Breast epithelium (tissue), 4 donors: Measurements from ENCODE around the gene PTPRG. TPM values are rescaled to one million over a fixed set of nuclear protein-coding genes. Genes with fewer than 3 reads are reported as not detected.

Experiments used
- DNase-seq, 2 donors: peaks; one replicate each; pipeline ENCODE4 v3.0.0-alpha.2; 2019; ENCODE audit warnings: low spot score in 2 of 2
- H3K27ac ChIP-seq, 2 donors: fragments of 200-600 bp; sonication (generic) in 1 of 2; one replicate each; pipeline ENCODE4 v1.5.1; 2016 to 2019; ENCODE audit warnings: mild to moderate bottlenecking in 1 of 2
- H3K27me3 ChIP-seq, 2 donors: fragments of 200-600 bp; sonication (generic) in 1 of 2; one replicate each; pipeline versions ENCODE4 v1.5.1 to v1.6.0; 2017 to 2019; ENCODE audit warnings: control low read depth in 1 of 2, mild to moderate bottlenecking in 1 of 2
- H3K36me3 ChIP-seq: fragments of 200-600 bp; one replicate; pipeline ENCODE4 v1.5.1; 2019
- H3K4me1 ChIP-seq, 2 donors: fragments of 200-600 bp; sonication (generic); one replicate each; pipeline ENCODE4 v1.5.1; 2016 to 2019; ENCODE audit warnings: control low read depth in 1 of 2
- H3K4me3 ChIP-seq, 3 donors: fragments of 200-600 bp; sonication (generic); 1 replicate in 2 of 3; 2 replicates in 1 of 3; pipeline ENCODE4 v1.5.1; 2016 to 2019; ENCODE audit warnings: mild to moderate bottlenecking in 3 of 3, moderate library complexity in 2 of 3
- H3K9me3 ChIP-seq, 2 donors: fragments of 200-600 bp; sonication (generic) in 1 of 2; one replicate each; pipeline ENCODE4 v1.5.1; 2016 to 2019; ENCODE audit warnings: control low read depth in 1 of 2
- CTCF ChIP-seq, 3 donors: fragments of 450-650 bp; IDR thresholded peaks; one replicate each; pipeline ENCODE4 v1.5.1; 2016 to 2017; ENCODE audit warnings: antibody characterized with exemption in 3 of 3, mild to moderate bottlenecking in 3 of 3, moderate library complexity in 3 of 3
- POLR2A ChIP-seq: fragments of 450-650 bp; IDR thresholded peaks from one replicate; pipeline ENCODE4 v1.6.1; 2016; ENCODE audit warnings: antibody characterized with exemption, mild to moderate bottlenecking, moderate library complexity
- POLR2AphosphoS5 ChIP-seq, 3 donors: sonication (generic); formaldehyde crosslinking; IDR thresholded peaks; one replicate each; pipeline ENCODE4 v1.6.1; 2017; ENCODE audit warnings: antibody characterized with exemption in 3 of 3
- intact Hi-C: fragments of 100-400 bp; cut with DNase I; formaldehyde crosslinking; loops from one replicate; pipeline ENCODE4 v1.15.1; 2023; ENCODE audit warnings: low total_unique reads
- total RNA-seq, 3 donors: library from RNA; depleted of rRNA; stranded (reverse); fragments of >200 nt; gene quantifications; one replicate each; pipeline ENCODE4 v1.1.0, GENCODE V29; 2016

PTPRG gene
- total RNA-seq, 3 donors from 2014 or later, result 42.3 to 179 (median 61.6) TPM

GRCh38 chr3:61946570-61947324 lies 385.4 kb downstream of the PTPRG start:
- no peaks in the 10 kb centered on the region for H3K4me1 ChIP-seq
- H3K9me3 ChIP-seq, result no peaks in the 10 kb centered on the region
- no peaks in the 10 kb centered on the region for H3K36me3 ChIP-seq
- intact Hi-C loops, result no loop called here
- H3K27ac ChIP-seq, result no peak overlapping the region
- TF ChIP-seq POLR2AphosphoS5 (IDR thresholded peaks at IDR 0.05) (no peak), CTCF (IDR thresholded peaks at IDR 0.05) (no peak), POLR2A (no peak)
- DNase-seq, result no peak
- no peak overlapping the region for H3K4me3 ChIP-seq
- no peaks in the 10 kb centered on the region for H3K27me3 ChIP-seq

GRCh38 chr3:61947456-61947855 lies 386.1 kb downstream of the PTPRG start:
- no peak for DNase-seq
- intact Hi-C loops, result no loop called here
- no peak overlapping the region for H3K27ac ChIP-seq

GRCh38 chr3:61948699-61949305 lies 387.4 kb downstream of the PTPRG start:
- Histone ChIP-seq H3K27ac (no peak overlapping the region), H3K9me3 (no peaks in the 10 kb centered on the region), H3K4me3 (no peak overlapping the region), H3K36me3 (no peaks in the 10 kb centered on the region), H3K4me1 (no peaks in the 10 kb centered on the region), H3K27me3 (no peaks in the 10 kb centered on the region)
- no peak for DNase-seq
- intact Hi-C loops, result no loop called here
- TF ChIP-seq POLR2AphosphoS5 (IDR thresholded peaks at IDR 0.05) (no peak), CTCF (IDR thresholded peaks at IDR 0.05) (no peak), POLR2A (no peak)

More at GRCh38 chr3:61947456-61947855, 386.1 kb downstream of the PTPRG start:
- Histone ChIP-seq H3K4me3 (no peak overlapping the region), H3K9me3 (no peaks in the 10 kb centered on the region), H3K36me3 (no peaks in the 10 kb centered on the region), H3K4me1 (no peaks in the 10 kb centered on the region), H3K27me3 (no peaks in the 10 kb centered on the region)
- TF ChIP-seq POLR2A (no peak), POLR2AphosphoS5 (IDR thresholded peaks at IDR 0.05) (no peak), CTCF (IDR thresholded peaks at IDR 0.05) (no peak)

GRCh38 chr3:61954097-61954540 lies 392.7 kb downstream of the PTPRG start:
- TF ChIP-seq POLR2AphosphoS5 (IDR thresholded peaks at IDR 0.05), result no peak
- no peak for TF ChIP-seq CTCF (IDR thresholded peaks at IDR 0.05)
- no peak for TF ChIP-seq POLR2A
- no peaks in the 10 kb centered on the region for H3K9me3 ChIP-seq
- no peak overlapping the region for H3K27ac ChIP-seq
- DNase-seq, result no peak
- H3K27me3 ChIP-seq, result no peaks in the 10 kb centered on the region
- no peaks in the 10 kb centered on the region for H3K4me1 ChIP-seq
- intact Hi-C loops, result no loop called here
- no peak overlapping the region for H3K4me3 ChIP-seq
- H3K36me3 ChIP-seq, result no peaks in the 10 kb centered on the region

- Histone ChIP-seq H3K9me3 (no peaks in the 10 kb centered on the region), H3K36me3 (no peaks in the 10 kb centered on the region), H3K27me3 (no peaks in the 10 kb centered on the region), H3K27ac (no peak overlapping the region), H3K4me1 (no peaks in the 10 kb centered on the region), H3K4me3 (no peak overlapping the region)
- TF ChIP-seq POLR2A, result no peak
- TF ChIP-seq CTCF (IDR thresholded peaks at IDR 0.05), result no peak
- intact Hi-C loops, result no loop called here
- no peak for DNase-seq
Observed at GRCh38 chr3:61955483-61955882, 394.1 kb downstream of the PTPRG start.
